ENCODE data around the gene IQCK. TPM values are rescaled to one million over a fixed set of nuclear protein-coding genes. Genes with fewer than 3 reads are reported as not detected.

Gene IQCK
- total and polyA plus RNA-seq, 10 donors, result 3.6 to 19.9 (median 7.4) TPM

GRCh38 chr16:19751478-19752385, 33.7 kb downstream of the IQCK start:
- Histone ChIP-seq H3K27ac (no peak overlapping the region), H3K4me3 (no peak overlapping the region), H3K9me3 (no peaks in the 10 kb centered on the region), H3K4me1 (no peaks in the 10 kb centered on the region), H3K36me3 (no peaks in the 10 kb centered on the region), H3K27me3 (replicated peaks in 1 of 7) (no peaks in the 10 kb centered on the region)
- WGBS, 5 donors, result 78 to 87% (median 85%) methylated on average over 6 of the region's 6 CpGs
- DNase-seq, result no peak
- intact Hi-C loops (cut with DNase I; ENCODE audit: low total_unique reads), result no loop called here
- TF ChIP-seq CTCF (IDR thresholded peaks at IDR 0.05 in 8 of 11, conservative IDR thresholded peaks at IDR 0.05 in 3 of 11), result no peak
- no peak for TF ChIP-seq POLR2AphosphoS5 (IDR thresholded peaks at IDR 0.05)
- TF ChIP-seq POLR2A (IDR thresholded peaks at IDR 0.05), result no peak

- no peak overlapping the region for H3K27ac ChIP-seq
- H3K4me3 ChIP-seq, result no peak overlapping the region
- no peaks in the 10 kb centered on the region for H3K36me3 ChIP-seq
- H3K4me1 ChIP-seq, result no peaks in the 10 kb centered on the region
- intact Hi-C loops (cut with DNase I; ENCODE audit: low total_unique reads), result no loop called here
- 86 to 92% (median 89%) methylated on average over 12 of the region's 12 CpGs for WGBS, 5 donors
- no peaks in the 10 kb centered on the region for H3K27me3 ChIP-seq (replicated peaks in 1 of 7)
- no peak for DNase-seq
- no peaks in the 10 kb centered on the region for H3K9me3 ChIP-seq
- no peak for TF ChIP-seq POLR2AphosphoS5 (IDR thresholded peaks at IDR 0.05)
- no peak for TF ChIP-seq CTCF (IDR thresholded peaks at IDR 0.05 in 8 of 11, conservative IDR thresholded peaks at IDR 0.05 in 3 of 11)
- TF ChIP-seq POLR2A (IDR thresholded peaks at IDR 0.05), result no peak
Measured at GRCh38 chr16:19753815-19754643, 36.0 kb downstream of the IQCK start.

GRCh38 chr16:19754644-19755036, 36.6 kb downstream of the IQCK start:
- no peak for DNase-seq
- Histone ChIP-seq H3K9me3 (no peaks in the 10 kb centered on the region), H3K4me1 (no peaks in the 10 kb centered on the region), H3K27me3 (replicated peaks in 1 of 7) (no peaks in the 10 kb centered on the region), H3K4me3 (no peak overlapping the region), H3K27ac (no peak overlapping the region), H3K36me3 (no peaks in the 10 kb centered on the region)
- TF ChIP-seq CTCF (IDR thresholded peaks at IDR 0.05 in 8 of 11, conservative IDR thresholded peaks at IDR 0.05 in 3 of 11) (no peak), POLR2AphosphoS5 (IDR thresholded peaks at IDR 0.05) (no peak), POLR2A (IDR thresholded peaks at IDR 0.05) (no peak)
- WGBS, 5 donors, result 55 to 83% (median 74%) methylated on average over 1 of the region's 1 CpG
- intact Hi-C loops (cut with DNase I; ENCODE audit: low total_unique reads), result no loop called here

- intact Hi-C loops (cut with DNase I; ENCODE audit: low total_unique reads), result no loop called here
- 77 to 98% (median 95%) methylated on average over 3 of the region's 3 CpGs for WGBS, 5 donors
- no peak overlapping the region for H3K27ac ChIP-seq
- H3K27me3 ChIP-seq (replicated peaks in 1 of 7), result no peaks in the 10 kb centered on the region
- no peak for DNase-seq
- no peaks in the 10 kb centered on the region for H3K4me1 ChIP-seq
- H3K36me3 ChIP-seq, result no peaks in the 10 kb centered on the region
- no peaks in the 10 kb centered on the region for H3K9me3 ChIP-seq
- TF ChIP-seq POLR2A (IDR thresholded peaks at IDR 0.05) (no peak), CTCF (IDR thresholded peaks at IDR 0.05 in 8 of 11, conservative IDR thresholded peaks at IDR 0.05 in 3 of 11) (no peak), POLR2AphosphoS5 (IDR thresholded peaks at IDR 0.05) (no peak)
- H3K4me3 ChIP-seq, result no peak overlapping the region
Measured at GRCh38 chr16:19755268-19755667, 37.2 kb downstream of the IQCK start.
